Measurements from ENCODE around the gene DCBLD2. TPM values are rescaled to one million over a fixed set of nuclear protein-coding genes. Genes with fewer than 3 reads are reported as not detected.

DCBLD2 gene
- total RNA-seq, 1 donor from 2014 or later = 145 TPM

GRCh38 chr3:98769448-98769847 is 132.0 kb downstream of the DCBLD2 start:
- Mint-ChIP-seq H3K27me3 (ENCODE audit: insufficient read depth, low read depth) (no peaks in the 10 kb centered on the region), H3K4me1 (no peaks in the 10 kb centered on the region), H3K27ac (no peak overlapping the region), H3K36me3 (no peaks in the 10 kb centered on the region), H3K9me3 (no peaks in the 10 kb centered on the region), H3K4me3 (no peak overlapping the region)
- H3K9me3 ChIP-seq (ENCODE audit: low read depth) = no peaks in the 10 kb centered on the region
- H3K27me3 ChIP-seq = no peaks in the 10 kb centered on the region
- H3F3A ChIP-seq (ENCODE audit: low read depth) = no peaks in the 10 kb centered on the region
- no peak overlapping the region for H3K27ac ChIP-seq
- no peaks in the 10 kb centered on the region for H4K20me1 ChIP-seq (ENCODE audit: low read depth)
- H2AFZ ChIP-seq (replicated peaks) = no peak overlapping the region
- H3K4me3 ChIP-seq = no peak overlapping the region
- no peaks in the 10 kb centered on the region for H3K36me3 ChIP-seq
- H3K4me2 ChIP-seq = no peak overlapping the region
- no peak for DNase-seq (ENCODE audit: low spot score)
- no peaks in the 10 kb centered on the region for H3K79me2 ChIP-seq (ENCODE audit: low read depth)
- no peak overlapping the region for H3K9ac ChIP-seq
- TF ChIP-seq CTCF (IDR thresholded peaks at IDR 0.05) = no peak
- peaks cover 6% of the 10 kb centered on the region for H3K4me1 ChIP-seq

- H3K9me3 Mint-ChIP-seq = no peaks in the 10 kb centered on the region
These were observed 132.5 kb downstream of the DCBLD2 start for GRCh38 chr3:98768961-98769360.

GRCh38 chr3:98766924-98767323 is 134.6 kb downstream of the DCBLD2 start:
- H3K9me3 Mint-ChIP-seq = no peaks in the 10 kb centered on the region
- H3K4me1 ChIP-seq = peaks cover 10% of the 10 kb centered on the region

More at GRCh38 chr3:98768961-98769360, 132.5 kb downstream of the DCBLD2 start:
- Histone ChIP-seq H3K4me2 (no peak overlapping the region), H3K27me3 (no peaks in the 10 kb centered on the region), H2AFZ (replicated peaks) (no peak overlapping the region), H3K9ac (no peak overlapping the region), H3K27ac (no peak overlapping the region), H3K79me2 (ENCODE audit: low read depth) (no peaks in the 10 kb centered on the region), H3F3A (ENCODE audit: low read depth) (no peaks in the 10 kb centered on the region), H3K4me1 (peaks cover 10% of the 10 kb centered on the region), H3K36me3 (no peaks in the 10 kb centered on the region), H3K4me3 (no peak overlapping the region), H4K20me1 (ENCODE audit: low read depth) (no peaks in the 10 kb centered on the region), H3K9me3 (ENCODE audit: low read depth) (no peaks in the 10 kb centered on the region)
- H3K27ac Mint-ChIP-seq = no peak overlapping the region
- DNase-seq (ENCODE audit: low spot score) = no peak
- TF ChIP-seq EZH2 (IDR thresholded peaks at IDR 0.05) (no peak), EZH2phosphoT487 (IDR thresholded peaks at IDR 0.05) (no peak), CTCF (IDR thresholded peaks at IDR 0.05) (no peak)
- no peak overlapping the region for H3K4me3 Mint-ChIP-seq
- H3K27me3 Mint-ChIP-seq (ENCODE audit: insufficient read depth, low read depth) = no peaks in the 10 kb centered on the region
- no peaks in the 10 kb centered on the region for H3K36me3 Mint-ChIP-seq
- no peaks in the 10 kb centered on the region for H3K4me1 Mint-ChIP-seq

More at GRCh38 chr3:98766924-98767323, 134.6 kb downstream of the DCBLD2 start:
- Mint-ChIP-seq H3K27me3 (ENCODE audit: insufficient read depth, low read depth) (no peaks in the 10 kb centered on the region), H3K4me1 (peaks cover 5% of the 10 kb centered on the region), H3K36me3 (no peaks in the 10 kb centered on the region), H3K4me3 (no peak overlapping the region), H3K27ac (no peak overlapping the region)
- H3K9me3 ChIP-seq (ENCODE audit: low read depth) = no peaks in the 10 kb centered on the region
- no peak for DNase-seq (ENCODE audit: low spot score)
- no peaks in the 10 kb centered on the region for H4K20me1 ChIP-seq (ENCODE audit: low read depth)
- H3K4me3 ChIP-seq = no peak overlapping the region
- no peaks in the 10 kb centered on the region for H3K79me2 ChIP-seq (ENCODE audit: low read depth)
- H3K36me3 ChIP-seq = no peaks in the 10 kb centered on the region
- no peak overlapping the region for H3K9ac ChIP-seq
- no peak overlapping the region for H3K27ac ChIP-seq
- no peaks in the 10 kb centered on the region for H3F3A ChIP-seq (ENCODE audit: low read depth)
- no peak overlapping the region for H2AFZ ChIP-seq (replicated peaks)
- no peak for TF ChIP-seq EZH2 (IDR thresholded peaks at IDR 0.05)
- no peak for TF ChIP-seq CTCF (IDR thresholded peaks at IDR 0.05)
- no peak for TF ChIP-seq EZH2phosphoT487 (IDR thresholded peaks at IDR 0.05)
- H3K27me3 ChIP-seq = no peaks in the 10 kb centered on the region
- H3K4me2 ChIP-seq = no peak overlapping the region
